SK-N-SH (cell line): Measurements from ENCODE around the gene SELENOK.

Experiments
- TF ChIP-seq, protein P1 (sequence below): fragments of 200-600 bp; sonication (generic); IDR thresholded peaks from 2 replicates; pipeline ENCODE4 v1.6.1; 2017; ENCODE audit warnings: antibody characterized with exemption, mild to moderate bottlenecking, moderate library complexity
- TF ChIP-seq, protein P2 (sequence below): IDR thresholded peaks from 2 replicates; pipeline ENCODE4 v1.4.0; 2012; ENCODE audit warnings: low read depth, borderline replicate concordance

DNA sequence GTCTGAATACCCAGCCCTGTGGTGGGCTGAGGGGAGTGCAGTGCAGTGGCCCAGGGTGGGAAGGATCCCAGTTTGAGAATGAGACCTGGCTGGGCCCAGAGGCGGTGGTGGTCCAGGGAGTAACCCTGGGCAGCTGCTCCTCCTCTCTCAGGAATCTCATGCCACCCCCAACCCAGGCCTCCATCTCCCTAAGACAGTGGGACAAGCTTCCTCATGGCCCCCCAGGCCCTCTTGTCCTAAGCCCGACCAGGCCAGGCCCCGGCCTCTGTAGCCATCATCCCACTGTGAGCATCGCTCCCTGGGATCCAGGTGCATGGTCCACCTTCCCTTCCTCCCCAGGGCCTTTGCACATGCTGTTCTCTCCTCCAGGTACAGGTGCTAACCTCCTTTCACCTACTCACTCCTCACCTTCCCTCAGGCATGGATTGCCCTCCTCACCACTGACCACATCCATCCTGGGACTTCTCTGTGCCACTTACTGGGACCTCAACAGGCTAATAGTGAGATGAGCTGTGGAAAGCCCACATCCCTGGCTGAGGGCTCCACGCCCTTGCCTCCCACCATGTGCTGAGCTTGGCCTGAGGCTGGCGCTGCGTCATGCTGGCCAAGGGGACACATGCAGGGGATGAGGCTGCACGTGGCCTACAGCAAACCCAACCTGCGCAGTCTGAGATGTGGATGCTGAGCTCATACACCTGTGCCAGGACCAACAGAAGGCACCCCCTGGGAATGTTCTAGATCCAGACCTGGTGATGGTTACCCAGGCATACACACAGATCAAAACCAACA is 55.4 kb downstream of the SELENOK start:
- TF ChIP-seq, protein P1, sequence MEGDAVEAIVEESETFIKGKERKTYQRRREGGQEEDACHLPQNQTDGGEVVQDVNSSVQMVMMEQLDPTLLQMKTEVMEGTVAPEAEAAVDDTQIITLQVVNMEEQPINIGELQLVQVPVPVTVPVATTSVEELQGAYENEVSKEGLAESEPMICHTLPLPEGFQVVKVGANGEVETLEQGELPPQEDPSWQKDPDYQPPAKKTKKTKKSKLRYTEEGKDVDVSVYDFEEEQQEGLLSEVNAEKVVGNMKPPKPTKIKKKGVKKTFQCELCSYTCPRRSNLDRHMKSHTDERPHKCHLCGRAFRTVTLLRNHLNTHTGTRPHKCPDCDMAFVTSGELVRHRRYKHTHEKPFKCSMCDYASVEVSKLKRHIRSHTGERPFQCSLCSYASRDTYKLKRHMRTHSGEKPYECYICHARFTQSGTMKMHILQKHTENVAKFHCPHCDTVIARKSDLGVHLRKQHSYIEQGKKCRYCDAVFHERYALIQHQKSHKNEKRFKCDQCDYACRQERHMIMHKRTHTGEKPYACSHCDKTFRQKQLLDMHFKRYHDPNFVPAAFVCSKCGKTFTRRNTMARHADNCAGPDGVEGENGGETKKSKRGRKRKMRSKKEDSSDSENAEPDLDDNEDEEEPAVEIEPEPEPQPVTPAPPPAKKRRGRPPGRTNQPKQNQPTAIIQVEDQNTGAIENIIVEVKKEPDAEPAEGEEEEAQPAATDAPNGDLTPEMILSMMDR = no peak
- TF ChIP-seq, protein P2, sequence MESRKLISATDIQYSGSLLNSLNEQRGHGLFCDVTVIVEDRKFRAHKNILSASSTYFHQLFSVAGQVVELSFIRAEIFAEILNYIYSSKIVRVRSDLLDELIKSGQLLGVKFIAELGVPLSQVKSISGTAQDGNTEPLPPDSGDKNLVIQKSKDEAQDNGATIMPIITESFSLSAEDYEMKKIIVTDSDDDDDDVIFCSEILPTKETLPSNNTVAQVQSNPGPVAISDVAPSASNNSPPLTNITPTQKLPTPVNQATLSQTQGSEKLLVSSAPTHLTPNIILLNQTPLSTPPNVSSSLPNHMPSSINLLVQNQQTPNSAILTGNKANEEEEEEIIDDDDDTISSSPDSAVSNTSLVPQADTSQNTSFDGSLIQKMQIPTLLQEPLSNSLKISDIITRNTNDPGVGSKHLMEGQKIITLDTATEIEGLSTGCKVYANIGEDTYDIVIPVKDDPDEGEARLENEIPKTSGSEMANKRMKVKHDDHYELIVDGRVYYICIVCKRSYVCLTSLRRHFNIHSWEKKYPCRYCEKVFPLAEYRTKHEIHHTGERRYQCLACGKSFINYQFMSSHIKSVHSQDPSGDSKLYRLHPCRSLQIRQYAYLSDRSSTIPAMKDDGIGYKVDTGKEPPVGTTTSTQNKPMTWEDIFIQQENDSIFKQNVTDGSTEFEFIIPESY = no peak
